LHCN-M2 (cell line): ENCODE data around the gene CYP46A1. TPM values are rescaled to one million over a fixed set of nuclear protein-coding genes. Genes with fewer than 3 reads are reported as not detected.

Experiments used
- DNase-seq: peaks from one replicate; pipeline ENCODE4 v3.0.0-alpha.2; 2012; ENCODE audit warnings: low read depth
- total RNA-seq: library from RNA; depleted of rRNA; stranded (reverse); fragments of >200 nt; gene quantifications from 2 replicates; pipeline ENCODE4 v1.2.3, GENCODE V29; 2014

The CYP46A1 gene
- total RNA-seq, 1 experiment from 2014 or later: 0.40 TPM

DNA sequence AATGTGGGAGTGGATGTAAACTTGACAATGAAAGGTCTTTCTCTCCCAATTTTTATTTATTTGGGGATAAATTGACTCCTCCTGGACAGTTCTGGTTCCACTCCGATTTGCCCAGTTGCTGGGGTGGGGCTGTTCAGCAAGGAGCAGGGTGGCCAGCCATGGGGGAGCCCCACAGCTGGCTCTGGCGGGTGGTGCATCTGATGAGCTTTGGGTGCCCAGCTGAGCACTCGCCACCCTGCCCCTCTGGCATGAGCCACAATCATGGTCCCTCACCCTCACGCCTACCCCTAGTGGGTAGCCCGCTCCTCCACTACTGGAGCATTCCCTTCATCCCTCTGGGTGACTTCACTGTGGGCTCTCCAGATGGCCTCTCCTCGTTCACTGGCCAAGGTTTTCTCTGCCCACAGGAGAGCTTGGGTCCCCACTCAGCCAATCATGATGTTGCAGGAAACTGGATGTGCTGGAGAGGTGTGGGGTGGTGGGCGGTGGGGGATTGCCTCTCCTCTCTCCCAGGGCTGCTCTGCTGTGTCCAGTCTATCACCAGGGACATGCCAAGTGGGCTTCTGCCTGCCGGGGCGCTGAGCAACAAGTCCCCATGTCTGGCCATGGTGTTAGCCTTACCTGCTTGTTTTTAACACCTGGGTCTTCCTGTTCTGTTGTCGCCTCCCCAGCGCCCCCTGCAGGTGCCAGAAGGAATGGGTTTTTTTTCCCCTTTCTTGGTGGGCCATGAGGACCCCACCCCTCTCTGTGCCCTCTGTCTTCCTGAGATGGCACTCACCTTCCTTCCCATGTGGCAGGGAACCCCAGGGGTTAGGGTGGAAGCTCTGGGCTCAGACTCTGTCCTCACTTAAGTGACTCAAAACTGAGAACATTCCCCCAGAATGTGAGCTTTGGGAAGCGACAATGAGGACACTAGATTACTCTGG, 3.4 kb downstream of the CYP46A1 start:
- DNase-seq: no peak

GRCh38 chr14:99688210-99688581, 4.1 kb downstream of the CYP46A1 start:
- no peak for DNase-seq

DNA sequence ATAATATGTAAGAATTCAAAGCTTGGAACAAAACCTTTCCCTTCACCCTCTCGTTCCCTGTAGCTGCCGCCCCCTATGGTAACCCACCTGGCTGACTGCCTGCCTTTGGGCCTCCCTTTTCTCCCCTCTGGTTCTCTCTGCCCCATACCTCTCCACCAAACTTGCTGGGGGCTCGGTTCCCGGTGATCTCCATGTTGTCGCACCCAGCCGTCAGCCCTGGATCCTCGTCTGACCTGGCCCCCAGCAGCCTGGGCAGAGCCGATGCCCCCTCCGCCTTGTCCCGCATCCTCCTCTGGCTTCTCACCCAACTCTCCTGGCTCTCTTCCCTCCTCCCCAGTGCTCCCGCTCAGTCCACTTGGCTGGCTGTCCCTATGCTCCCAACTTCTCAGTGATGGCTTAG, 4.5 kb downstream of the CYP46A1 start:
- DNase-seq: no peak

DNA sequence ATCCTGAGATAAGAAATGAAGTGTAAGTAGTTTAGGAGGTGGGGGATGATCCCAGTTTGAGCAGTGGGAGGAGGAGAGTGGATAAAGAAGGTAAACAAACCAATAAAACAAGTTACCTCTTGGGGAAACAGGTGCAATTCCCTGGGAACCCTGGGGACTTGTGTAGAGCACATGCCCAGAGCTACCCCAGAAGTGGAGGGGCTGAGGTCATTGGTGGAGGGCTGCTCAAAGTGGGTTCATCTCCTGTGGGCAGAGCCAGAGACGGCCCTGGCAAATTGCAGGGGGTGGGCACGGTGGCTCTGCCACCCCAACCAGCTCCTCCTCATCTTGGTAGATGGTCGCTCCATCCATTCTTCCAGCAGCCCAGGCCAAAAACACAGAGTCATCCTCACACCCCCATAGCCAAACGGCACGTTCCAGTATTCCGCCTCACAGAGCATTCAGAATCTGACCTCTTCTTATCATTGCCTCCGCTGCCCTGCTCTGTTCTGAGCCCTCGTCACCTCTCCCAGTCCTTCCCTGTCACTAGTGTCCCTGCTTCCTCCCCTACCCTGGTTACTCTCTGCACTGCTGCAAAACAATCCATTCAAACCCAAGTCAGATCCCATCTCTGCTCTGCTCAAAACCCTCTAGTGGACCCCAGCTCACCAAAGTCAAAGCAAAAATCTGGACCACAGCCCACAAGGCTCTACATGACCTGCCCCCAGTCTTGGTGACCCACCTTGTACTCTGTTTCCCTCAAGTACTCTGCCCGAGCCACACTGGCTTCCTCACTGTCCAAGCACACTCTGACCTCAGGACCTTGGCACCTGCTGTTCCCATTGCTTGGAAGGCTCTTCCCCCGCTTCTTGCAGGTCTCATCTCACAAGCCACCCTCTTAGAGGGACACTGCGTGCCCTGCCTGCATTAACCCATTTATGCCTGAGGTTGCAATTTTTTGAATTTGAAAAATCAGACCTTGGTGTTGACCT, 5.5 kb downstream of the CYP46A1 start:
- no peak for DNase-seq

DNA sequence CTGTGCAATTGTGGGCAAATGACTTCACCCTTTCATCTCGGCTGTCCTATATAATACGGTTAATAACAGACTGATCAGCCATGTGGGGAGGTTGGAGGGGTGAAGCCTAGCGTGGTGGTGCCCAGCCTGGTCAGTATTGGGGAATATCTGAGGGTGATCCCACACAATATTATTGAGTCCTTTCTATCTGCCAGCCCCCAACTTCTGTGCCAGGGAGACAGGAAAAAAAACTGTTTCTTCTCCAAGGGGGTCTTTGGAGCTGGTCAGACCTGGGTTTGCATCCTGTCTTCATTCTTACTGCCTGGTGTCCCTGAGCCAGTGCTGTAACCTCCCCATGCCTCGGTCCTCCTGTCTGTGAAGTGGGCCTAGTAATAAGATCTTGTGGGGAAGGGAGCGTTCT, 6.5 kb downstream of the CYP46A1 start:
- DNase-seq: no peak

GRCh38 chr14:99691111-99691885, 7.2 kb downstream of the CYP46A1 start:
- DNase-seq: no peak

DNA sequence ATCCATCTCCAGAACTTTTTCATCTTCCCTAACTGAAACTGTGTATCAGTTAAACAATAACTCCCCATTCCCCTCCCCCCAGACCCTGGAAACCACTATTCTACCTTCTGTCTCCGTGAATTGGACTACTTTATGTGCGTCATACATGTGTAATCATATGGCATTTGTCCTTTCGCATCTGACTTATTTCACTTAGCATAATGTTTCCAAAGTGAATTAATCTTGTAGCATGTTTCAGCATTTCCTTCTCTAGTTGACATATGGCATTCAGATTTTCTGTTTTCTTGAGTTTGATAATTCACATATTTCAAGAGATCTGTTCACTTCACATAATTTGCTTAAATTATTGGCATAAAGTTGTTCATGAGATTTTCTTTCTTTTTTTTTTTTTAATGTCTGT, 9.8 kb downstream of the CYP46A1 start:
- DNase-seq: no peak

DNA sequence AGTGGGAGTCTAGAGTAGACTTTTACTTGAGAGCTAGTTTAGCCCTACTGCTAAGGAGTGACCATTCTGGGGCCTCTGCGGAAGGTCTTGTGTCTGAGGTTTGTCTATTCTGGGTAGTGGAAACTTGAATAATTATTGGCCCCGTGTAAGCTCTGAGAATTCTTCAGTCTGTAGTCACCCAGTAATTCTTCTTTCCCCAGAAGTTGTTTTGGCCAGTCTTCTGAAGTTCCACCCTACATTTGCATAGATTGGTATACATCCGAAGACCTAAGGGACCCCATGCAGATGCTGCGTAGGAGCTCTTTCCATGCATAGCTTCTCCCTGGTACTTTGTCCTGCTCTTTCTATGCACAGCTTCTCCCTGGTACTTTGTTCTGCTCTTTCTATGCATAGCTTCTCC, 12.8 kb downstream of the CYP46A1 start:
- DNase-seq: no peak

DNA sequence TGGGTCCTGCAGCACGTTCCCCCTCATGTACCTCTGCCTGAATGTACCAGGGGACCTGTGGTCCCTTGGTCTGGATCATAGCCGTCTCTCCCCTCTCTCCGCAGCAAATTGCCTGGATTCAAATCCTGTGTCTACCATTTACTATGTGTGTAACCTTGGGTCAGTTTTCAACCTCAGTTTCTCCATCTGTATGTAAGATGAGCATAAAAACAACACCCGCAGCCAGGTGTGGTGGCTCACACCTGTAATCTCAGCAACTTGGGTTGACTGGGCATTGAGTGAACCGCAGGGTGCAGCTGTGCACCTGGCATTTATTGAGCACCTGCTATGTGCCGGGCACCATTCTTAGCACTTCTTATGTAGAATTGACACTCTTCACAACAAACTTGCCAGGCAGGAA, 14.1 kb downstream of the CYP46A1 start:
- DNase-seq: no peak

DNA sequence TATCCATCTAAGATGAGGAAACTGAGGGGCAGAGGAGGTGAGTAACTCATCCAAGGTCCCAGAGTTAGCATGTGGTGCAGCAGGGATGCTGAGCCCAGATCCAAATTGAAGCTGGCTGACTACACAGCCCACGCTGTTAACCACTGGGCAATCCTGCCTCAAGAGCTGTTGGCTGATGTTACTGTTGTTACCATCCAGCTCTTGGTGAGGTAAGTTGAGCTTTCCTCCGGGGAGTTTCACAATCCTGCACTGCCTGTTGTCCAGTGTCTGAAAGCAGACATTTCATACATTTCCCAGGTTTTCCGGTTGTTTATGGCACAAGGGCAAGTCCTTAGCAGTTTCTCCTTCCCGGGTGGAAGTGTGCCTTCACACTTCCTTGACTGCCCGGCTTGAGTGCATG, 14.5 kb downstream of the CYP46A1 start:
- no peak for DNase-seq

DNA sequence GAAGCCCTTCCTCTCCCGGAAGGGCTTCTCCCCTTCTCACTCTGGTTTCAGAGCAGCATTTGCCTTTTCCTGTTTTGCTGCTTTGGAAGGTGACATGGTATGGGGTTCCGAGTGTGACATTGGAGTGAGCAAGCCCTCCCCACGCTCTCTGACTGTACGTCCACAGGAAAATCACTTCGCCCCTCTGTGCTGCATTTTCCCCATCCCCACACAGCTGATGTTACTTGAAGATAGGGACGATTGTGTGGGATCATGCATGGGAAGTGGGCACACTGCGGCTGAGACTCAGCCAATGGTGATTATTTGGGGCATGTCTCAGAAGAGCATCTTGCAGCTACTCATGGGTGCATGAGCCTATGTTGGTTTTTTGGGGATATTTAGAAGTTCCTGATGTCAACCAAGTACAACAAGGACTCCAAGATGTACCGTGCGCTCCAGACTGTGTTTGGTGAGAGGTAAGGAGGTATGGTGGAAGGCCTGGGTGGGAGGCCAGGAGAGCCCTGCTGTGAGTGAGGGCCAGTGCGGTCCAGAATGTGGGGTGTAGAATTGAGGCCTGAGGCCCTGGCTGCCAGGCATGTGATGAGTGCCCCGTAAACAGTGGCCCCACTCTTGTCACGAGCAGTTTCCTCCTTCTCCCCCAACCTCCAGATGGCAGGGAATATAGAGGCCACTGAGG, 15.1 kb downstream of the CYP46A1 start:
- no peak for DNase-seq

DNA sequence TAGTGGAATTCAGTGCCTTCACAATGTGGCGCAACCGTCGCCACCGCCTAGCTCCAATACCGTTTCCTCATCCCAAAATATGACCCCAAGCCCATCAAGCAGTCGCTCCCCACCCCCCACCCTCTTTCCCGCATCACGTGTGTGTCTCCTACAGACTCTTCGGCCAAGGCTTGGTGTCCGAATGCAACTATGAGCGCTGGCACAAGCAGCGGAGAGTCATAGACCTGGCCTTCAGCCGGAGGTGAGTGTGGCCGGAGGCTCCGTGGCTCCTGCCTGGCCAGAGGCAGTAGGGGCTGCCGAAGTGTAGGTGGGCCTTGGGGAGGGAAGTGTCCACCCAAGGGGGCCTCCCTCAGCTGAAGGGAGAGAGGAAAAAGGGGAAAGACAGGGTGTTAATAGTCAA, 15.8 kb downstream of the CYP46A1 start:
- DNase-seq: no peak

GRCh38 chr14:99700379-99700778, 16.3 kb downstream of the CYP46A1 start:
- DNase-seq: no peak

GRCh38 chr14:99701260-99701659, 17.2 kb downstream of the CYP46A1 start:
- no peak for DNase-seq

- DNase-seq: no peak
Observed at GRCh38 chr14:99702115-99702514, 18.0 kb downstream of the CYP46A1 start.

DNA sequence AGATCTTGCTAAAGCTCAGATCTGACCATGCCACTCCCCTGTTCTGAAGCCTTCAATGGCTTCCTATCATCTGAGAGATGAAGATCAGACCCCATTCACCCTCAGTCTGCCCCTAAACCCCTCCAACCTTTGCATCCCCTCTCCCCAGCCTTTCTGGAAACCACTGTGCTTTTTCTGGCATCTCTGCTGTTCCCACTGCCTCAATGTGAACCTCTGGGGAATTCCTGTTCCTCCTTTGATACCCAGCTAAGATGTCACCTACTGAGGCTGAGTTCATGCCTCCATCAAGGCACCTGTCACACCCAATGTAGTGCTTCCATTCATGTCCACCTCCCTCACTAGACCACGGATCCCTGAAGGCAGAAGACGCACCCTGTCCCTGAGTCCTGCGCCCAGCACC, 19.3 kb downstream of the CYP46A1 start:
- no peak for DNase-seq

GRCh38 chr14:99704037-99704436, 19.9 kb downstream of the CYP46A1 start:
- DNase-seq: no peak

GRCh38 chr14:99706107-99706900, 22.2 kb downstream of the CYP46A1 start:
- no peak for DNase-seq

DNA sequence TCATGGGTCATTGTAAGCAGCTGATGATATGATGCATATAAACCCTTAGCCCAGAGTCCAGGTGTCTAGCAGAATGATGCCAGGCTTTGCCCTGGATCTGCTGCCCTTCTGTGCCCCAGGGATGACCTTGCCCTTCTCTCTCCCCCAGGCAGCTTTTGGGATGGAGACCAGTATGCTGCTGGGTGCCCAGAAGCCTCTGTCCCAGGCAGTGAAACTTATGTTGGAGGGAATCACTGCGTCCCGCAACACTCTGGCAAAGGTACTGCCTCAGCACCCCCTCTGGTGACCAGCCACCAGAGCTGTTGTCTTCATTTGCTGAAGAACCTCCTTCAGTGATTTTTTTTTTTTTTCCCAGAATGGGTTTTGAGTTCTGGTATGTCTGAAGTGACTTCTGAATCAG, 23.3 kb downstream of the CYP46A1 start:
- DNase-seq: no peak

- DNase-seq: no peak
Observed at GRCh38 chr14:99707921-99708320, 23.8 kb downstream of the CYP46A1 start.
